ENCODE data around the gene USP10. TPM values are rescaled to one million over a fixed set of nuclear protein-coding genes. Genes with fewer than 3 reads are reported as not detected.

USP10 gene
- total RNA-seq, 2 experiments from 2014 or later, result 86.5 to 99.0 TPM

GRCh38 chr16:84662471-84662870 is 37.3 kb upstream of the USP10 start:
- Mint-ChIP-seq H3K4me3 (no peak overlapping the region), H3K36me3 (ENCODE audit: low read depth) (peaks cover 62% of the 10 kb centered on the region), H3K9me3 (no peaks in the 10 kb centered on the region), H3K27me3 (no peaks in the 10 kb centered on the region), H3K4me1 (peaks cover 30% of the 10 kb centered on the region), H3K27ac (no peak overlapping the region)
- DNase-seq, result no peak
- ChIA-PET CTCF (interaction anchor here (0.6 to 2.8 kb wide), 7 partner anchors 9 to 100 kb away, joined by 3 to 26 read pairs (median 3); no protein-coding TSS in a partner anchor), POLR2A (no interaction called here)

DNA sequence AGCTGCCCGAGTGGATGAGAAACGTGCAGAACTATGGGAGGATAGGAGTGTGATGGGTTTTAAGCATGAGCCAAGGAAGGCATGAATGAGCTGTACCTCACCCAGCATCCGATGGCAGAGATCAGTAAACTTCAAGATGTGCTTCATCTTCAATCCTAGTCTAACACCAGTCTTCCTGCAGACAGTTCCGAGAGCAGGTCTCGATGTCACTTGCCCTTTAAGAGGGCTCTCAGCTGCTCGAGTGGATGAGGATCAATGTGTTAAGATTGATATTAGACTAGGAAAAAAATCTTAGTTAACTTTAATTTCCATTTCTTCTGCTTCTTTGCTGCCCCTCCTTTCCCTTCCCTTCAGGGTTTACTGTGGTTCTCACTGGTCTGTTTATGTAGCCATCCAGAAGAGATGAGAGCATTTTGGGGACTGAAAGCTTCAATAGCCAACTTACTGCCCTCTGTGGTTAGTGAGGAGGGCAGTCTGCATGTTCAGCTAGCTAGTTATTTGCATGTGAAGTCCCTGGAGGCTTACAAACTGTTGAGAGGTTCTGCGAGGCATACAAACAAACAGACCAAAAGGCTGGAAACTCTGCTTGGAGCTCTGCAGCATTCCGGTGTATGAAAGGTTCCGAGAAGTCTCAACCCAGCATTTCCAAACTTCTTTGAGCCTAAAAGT is 36.2 kb upstream of the USP10 start:
- ChIA-PET POLR2A (interaction anchor here (0.5 kb wide), 1 partner anchor 310 kb away, joined by 4 read pairs; no protein-coding TSS in a partner anchor), CTCF (interaction anchor here (0.6 to 2.8 kb wide), 8 partner anchors 9 to 76 kb away, joined by 3 to 26 read pairs (median 3); no protein-coding TSS in a partner anchor)
- Mint-ChIP-seq H3K36me3 (ENCODE audit: low read depth) (peaks cover 55% of the 10 kb centered on the region), H3K4me1 (peaks cover 20% of the 10 kb centered on the region), H3K27ac (no peak overlapping the region), H3K4me3 (no peak overlapping the region), H3K9me3 (no peaks in the 10 kb centered on the region), H3K27me3 (no peaks in the 10 kb centered on the region)
- DNase-seq, result no peak

DNA sequence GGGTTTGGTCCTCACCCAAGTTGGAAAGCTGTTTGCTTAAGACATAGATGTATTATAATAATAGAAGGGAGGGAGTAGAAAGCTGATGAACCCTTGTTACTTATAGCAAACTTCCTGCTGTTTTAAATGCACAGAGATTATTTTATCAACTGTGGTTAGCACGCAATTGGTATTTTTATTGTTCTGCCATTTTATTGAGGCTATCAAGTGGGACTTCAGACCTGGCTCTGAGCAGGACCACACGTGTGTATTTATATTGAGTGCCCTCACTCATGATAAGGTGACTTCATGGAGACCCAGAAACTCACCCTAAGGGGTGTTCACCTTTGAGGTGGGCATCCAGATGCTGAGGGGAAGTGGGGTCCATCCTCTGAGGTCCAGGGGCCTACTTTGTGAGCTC is 34.4 kb upstream of the USP10 start:
- CTCF ChIA-PET, result interaction anchor here (1.3 kb wide), 1 partner anchor 12 kb away, joined by 3 read pairs; no protein-coding TSS in a partner anchor
- peaks cover 5% of the 10 kb centered on the region for H3K4me1 Mint-ChIP-seq
- H3K27me3 Mint-ChIP-seq, result no peaks in the 10 kb centered on the region
- no peak overlapping the region for H3K4me3 Mint-ChIP-seq
- no peak overlapping the region for H3K27ac Mint-ChIP-seq
- no peaks in the 10 kb centered on the region for H3K9me3 Mint-ChIP-seq
- H3K36me3 Mint-ChIP-seq (ENCODE audit: low read depth), result peaks cover 41% of the 10 kb centered on the region
- POLR2A ChIA-PET, result no interaction called here
- no peak for DNase-seq

DNA sequence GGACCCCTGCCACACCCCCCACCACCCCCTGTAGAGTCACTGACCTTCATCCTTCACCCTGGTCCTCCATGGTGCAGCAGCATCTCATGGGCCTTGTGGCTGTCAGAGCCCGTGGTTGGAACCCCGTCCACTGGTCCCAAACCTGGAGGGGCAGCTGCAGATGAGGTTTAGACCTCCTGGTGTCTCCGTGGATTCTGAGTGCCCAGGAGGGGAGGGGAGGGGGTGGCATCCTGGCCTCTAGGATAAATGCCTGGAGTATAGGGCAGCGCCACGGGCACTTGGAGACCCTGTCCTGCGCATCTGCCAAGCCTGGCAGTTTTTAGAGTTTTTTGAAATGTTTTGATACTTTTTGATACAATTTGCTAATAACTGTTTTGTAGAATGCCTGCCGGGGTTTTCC is 34.0 kb upstream of the USP10 start:
- Mint-ChIP-seq H3K4me1 (peaks cover 4% of the 10 kb centered on the region), H3K27ac (no peak overlapping the region), H3K36me3 (ENCODE audit: low read depth) (peaks cover 37% of the 10 kb centered on the region), H3K9me3 (no peaks in the 10 kb centered on the region), H3K4me3 (no peak overlapping the region), H3K27me3 (no peaks in the 10 kb centered on the region)
- no peak for DNase-seq
- ChIA-PET CTCF (interaction anchor here (1.3 kb wide), 1 partner anchor 13 kb away, joined by 3 read pairs; no protein-coding TSS in a partner anchor), POLR2A (no interaction called here)

- no peaks in the 10 kb centered on the region for H3K27me3 Mint-ChIP-seq
- no peak for DNase-seq
- peaks cover 20% of the 10 kb centered on the region for H3K36me3 Mint-ChIP-seq (ENCODE audit: low read depth)
- H3K9me3 Mint-ChIP-seq, result no peaks in the 10 kb centered on the region
- ChIA-PET POLR2A (no interaction called here), CTCF (no interaction called here)
- no peak overlapping the region for H3K4me3 Mint-ChIP-seq
- peaks cover 6% of the 10 kb centered on the region for H3K4me1 Mint-ChIP-seq
- no peak overlapping the region for H3K27ac Mint-ChIP-seq
Observed at GRCh38 chr16:84667600-84668309, 32.0 kb upstream of the USP10 start.

GRCh38 chr16:84670063-84670462 is 29.7 kb upstream of the USP10 start:
- Mint-ChIP-seq H3K36me3 (ENCODE audit: low read depth) (peaks cover 5% of the 10 kb centered on the region), H3K4me3 (no peak overlapping the region), H3K27me3 (no peaks in the 10 kb centered on the region), H3K9me3 (no peaks in the 10 kb centered on the region), H3K27ac (no peak overlapping the region), H3K4me1 (peaks cover 6% of the 10 kb centered on the region)
- CTCF ChIA-PET, result interaction anchor here (1.1 kb wide), 1 partner anchor 53 kb away, joined by 5 read pairs; no protein-coding TSS in a partner anchor
- no peak for DNase-seq
- POLR2A ChIA-PET, result no interaction called here

GRCh38 chr16:84672276-84673202 is 27.3 kb upstream of the USP10 start:
- DNase-seq, result peak; percentile 82
- peaks cover 1% of the 10 kb centered on the region for H3K36me3 Mint-ChIP-seq (ENCODE audit: low read depth)
- POLR2A ChIA-PET, result no interaction called here
- H3K4me1 Mint-ChIP-seq, result peaks cover 6% of the 10 kb centered on the region
- no peaks in the 10 kb centered on the region for H3K9me3 Mint-ChIP-seq
- H3K27me3 Mint-ChIP-seq, result peaks cover 4% of the 10 kb centered on the region
- H3K27ac Mint-ChIP-seq, result no peak overlapping the region
- H3K4me3 Mint-ChIP-seq, result no peak overlapping the region
- CTCF ChIA-PET, result interaction anchor here (0.7 to 3.2 kb wide), 22 partner anchors 9 to 166 kb away, joined by 3 to 26 read pairs (median 4); partner anchors contain the start of gene KLHL36

GRCh38 chr16:84673203-84673535 is 26.6 kb upstream of the USP10 start:
- no peaks in the 10 kb centered on the region for H3K36me3 Mint-ChIP-seq (ENCODE audit: low read depth)
- peaks cover 6% of the 10 kb centered on the region for H3K27me3 Mint-ChIP-seq
- ChIA-PET CTCF (interaction anchor here (0.7 to 3.2 kb wide), 12 partner anchors 9 to 167 kb away, joined by 3 to 26 read pairs (median 6); no protein-coding TSS in a partner anchor), POLR2A (no interaction called here)
- H3K4me1 Mint-ChIP-seq, result peaks cover 6% of the 10 kb centered on the region
- H3K4me3 Mint-ChIP-seq, result no peak overlapping the region
- no peak overlapping the region for H3K27ac Mint-ChIP-seq
- no peak for DNase-seq
- no peaks in the 10 kb centered on the region for H3K9me3 Mint-ChIP-seq

- Mint-ChIP-seq H3K4me3 (no peak overlapping the region), H3K27me3 (peaks cover 6% of the 10 kb centered on the region), H3K36me3 (ENCODE audit: low read depth) (no peaks in the 10 kb centered on the region), H3K27ac (no peak overlapping the region), H3K9me3 (no peaks in the 10 kb centered on the region), H3K4me1 (peaks cover 6% of the 10 kb centered on the region)
- POLR2A ChIA-PET, result no interaction called here
- CTCF ChIA-PET, result interaction anchor here (0.7 to 3.2 kb wide), 7 partner anchors 8 to 167 kb away, joined by 3 to 26 read pairs (median 7); no protein-coding TSS in a partner anchor
- DNase-seq, result no peak
Observed at GRCh38 chr16:84673561-84673960, 26.2 kb upstream of the USP10 start.

GRCh38 chr16:84675423-84675822 is 24.4 kb upstream of the USP10 start:
- H3K4me3 Mint-ChIP-seq, result no peak overlapping the region
- H3K27ac Mint-ChIP-seq, result no peak overlapping the region
- H3K4me1 Mint-ChIP-seq, result peaks cover 6% of the 10 kb centered on the region
- peaks cover 13% of the 10 kb centered on the region for H3K27me3 Mint-ChIP-seq
- ChIA-PET POLR2A (no interaction called here), CTCF (no interaction called here)
- no peaks in the 10 kb centered on the region for H3K36me3 Mint-ChIP-seq (ENCODE audit: low read depth)
- H3K9me3 Mint-ChIP-seq, result no peaks in the 10 kb centered on the region
- DNase-seq, result no peak

GRCh38 chr16:84675884-84676283 is 23.9 kb upstream of the USP10 start:
- Mint-ChIP-seq H3K4me3 (no peak overlapping the region), H3K27ac (no peak overlapping the region), H3K27me3 (peaks cover 17% of the 10 kb centered on the region), H3K36me3 (ENCODE audit: low read depth) (no peaks in the 10 kb centered on the region), H3K4me1 (peaks cover 6% of the 10 kb centered on the region), H3K9me3 (no peaks in the 10 kb centered on the region)
- CTCF ChIA-PET, result no interaction called here
- DNase-seq, result no peak
- POLR2A ChIA-PET, result no interaction called here

- Mint-ChIP-seq H3K4me3 (no peak overlapping the region), H3K27me3 (peaks cover 21% of the 10 kb centered on the region), H3K36me3 (ENCODE audit: low read depth) (no peaks in the 10 kb centered on the region), H3K4me1 (peaks cover 3% of the 10 kb centered on the region), H3K9me3 (no peaks in the 10 kb centered on the region), H3K27ac (no peak overlapping the region)
- ChIA-PET CTCF (interaction anchor here (0.6 kb wide), 1 partner anchor 78 kb away, joined by 4 read pairs; no protein-coding TSS in a partner anchor), POLR2A (no interaction called here)
- DNase-seq, result no peak
Observed at GRCh38 chr16:84677017-84677803, 22.6 kb upstream of the USP10 start.
